HG03469 (cell line): ENCODE results near the gene KIF26A.

ENCODE experiments used
- ATAC-seq: cut with Tn5 transposase; IDR thresholded peaks from one replicate; pipeline ENCODE4 v1.9.1; 2021; ENCODE audit warnings: mild to moderate bottlenecking, moderate library complexity, moderate number of reproducible peaks; ENCODE audit not compliant: unreplicated experiment

Gene KIF26A

GRCh38 chr14:104138098-104138717 is at the start of gene KIF26A:
Gene KIF26A (plus strand): TSS chr14:104138587. CDS start chr14:104138723, 136 bp downstream.
- ATAC-seq = no peak

GRCh38 chr14:104090071-104090748 is 48.2 kb upstream of the KIF26A start:
- ATAC-seq = no peak

- no peak for ATAC-seq
These were observed 47.1 kb upstream of the KIF26A start for GRCh38 chr14:104091061-104091926.

- no peak for ATAC-seq
These were observed 46.2 kb upstream of the KIF26A start for GRCh38 chr14:104091927-104092771.

GRCh38 chr14:104092931-104093365 is 45.4 kb upstream of the KIF26A start:
- no peak for ATAC-seq

- no peak for ATAC-seq
These were observed 44.9 kb upstream of the KIF26A start for GRCh38 chr14:104093366-104094055.

- no peak for ATAC-seq
These were observed 44.2 kb upstream of the KIF26A start for GRCh38 chr14:104094056-104094708.

GRCh38 chr14:104094709-104095425 is 43.5 kb upstream of the KIF26A start:
- no peak for ATAC-seq

- no peak for ATAC-seq
These were observed 42.7 kb upstream of the KIF26A start for GRCh38 chr14:104095426-104096310.

GRCh38 chr14:104096318-104096717 is 42.1 kb upstream of the KIF26A start:
- no peak for ATAC-seq

GRCh38 chr14:104096751-104097700 is 41.4 kb upstream of the KIF26A start:
- ATAC-seq = no peak

- ATAC-seq = no peak
These were observed 39.9 kb upstream of the KIF26A start for GRCh38 chr14:104098272-104099095.

- no peak for ATAC-seq
These were observed 39.0 kb upstream of the KIF26A start for GRCh38 chr14:104099096-104100041.

GRCh38 chr14:104100171-104101085 is 38.0 kb upstream of the KIF26A start:
- no peak for ATAC-seq
